Measurements from ENCODE around the gene POLR1H. TPM values are rescaled to one million over a fixed set of nuclear protein-coding genes. Genes with fewer than 3 reads are reported as not detected.

The POLR1H gene
- total and polyA plus RNA-seq, 2 donors: 19.8 to 36.7 TPM

GRCh38 chr6:30067460-30068139, 6.5 kb downstream of the POLR1H start:
- no peaks in the 10 kb centered on the region for H3K4me1 ChIP-seq (ENCODE audit: insufficient read depth)
- 11% methylated on average over 8 of the region's 8 CpGs for WGBS
- peak overlapping the region; percentile 50 for H3K4me3 ChIP-seq (ENCODE audit: low read depth, low read length)
- no peak for DNase-seq (ENCODE audit: extremely low spot score)
- H3K27ac ChIP-seq (ENCODE audit: low read depth): peak overlapping the region; percentile 68
- H3K36me3 ChIP-seq (ENCODE audit: insufficient read depth): no peaks in the 10 kb centered on the region

- Histone ChIP-seq H3K4me1 (ENCODE audit: insufficient read depth) (no peaks in the 10 kb centered on the region), H3K36me3 (ENCODE audit: insufficient read depth) (no peaks in the 10 kb centered on the region), H3K4me3 (ENCODE audit: low read depth, low read length) (no peak overlapping the region), H3K27ac (ENCODE audit: low read depth) (no peak overlapping the region)
- DNase-seq (ENCODE audit: extremely low spot score): no peak
- WGBS: 28% methylated on average over 68 of the region's 68 CpGs
Observed at GRCh38 chr6:30071081-30071818, 10.2 kb downstream of the POLR1H start.

- H3K4me1 ChIP-seq (ENCODE audit: insufficient read depth): no peaks in the 10 kb centered on the region
- 42% methylated on average over 3 of the region's 3 CpGs for WGBS
Observed at GRCh38 chr6:30071858-30072257, 10.8 kb downstream of the POLR1H start.

GRCh38 chr6:30073489-30074235, 12.6 kb downstream of the POLR1H start:
- Histone ChIP-seq H3K4me1 (ENCODE audit: insufficient read depth) (no peaks in the 10 kb centered on the region), H3K36me3 (ENCODE audit: insufficient read depth) (no peaks in the 10 kb centered on the region), H3K27ac (ENCODE audit: low read depth) (no peak overlapping the region), H3K4me3 (ENCODE audit: low read depth, low read length) (no peak overlapping the region)
- no peak for DNase-seq (ENCODE audit: extremely low spot score)
- 47% methylated on average over 7 of the region's 7 CpGs for WGBS

More at GRCh38 chr6:30071858-30072257, 10.8 kb downstream of the POLR1H start:
- no peaks in the 10 kb centered on the region for H3K36me3 ChIP-seq (ENCODE audit: insufficient read depth)
- H3K27ac ChIP-seq (ENCODE audit: low read depth): no peak overlapping the region
- no peak for DNase-seq (ENCODE audit: extremely low spot score)
- no peak overlapping the region for H3K4me3 ChIP-seq (ENCODE audit: low read depth, low read length)

GRCh38 chr6:30074331-30075093, 13.4 kb downstream of the POLR1H start:
- H3K36me3 ChIP-seq (ENCODE audit: insufficient read depth): no peaks in the 10 kb centered on the region
- peak overlapping the region; percentile 34 for H3K4me3 ChIP-seq (ENCODE audit: low read depth, low read length)
- DNase-seq (ENCODE audit: extremely low spot score): no peak
- 3% methylated on average over 37 of the region's 37 CpGs for WGBS
- H3K27ac ChIP-seq (ENCODE audit: low read depth): no peak overlapping the region
- no peaks in the 10 kb centered on the region for H3K4me1 ChIP-seq (ENCODE audit: insufficient read depth)

- no peak for DNase-seq (ENCODE audit: extremely low spot score)
- Histone ChIP-seq H3K4me1 (ENCODE audit: insufficient read depth) (no peaks in the 10 kb centered on the region), H3K27ac (ENCODE audit: low read depth) (no peak within 1 kb of the TSS), H3K4me3 (ENCODE audit: low read depth, low read length) (peak within 1 kb of the TSS; percentile 34), H3K36me3 (ENCODE audit: insufficient read depth) (no peaks in the 10 kb centered on the region)
- 1% methylated on average over 64 of the region's 64 CpGs for WGBS
Observed at GRCh38 chr6:30075094-30075789, 14.2 kb downstream of the POLR1H start, which contains the start of gene RNF39. Gene RNF39 (minus strand): TSS chr6:30075769. CDS start chr6:30075585, 184 bp downstream.

GRCh38 chr6:30075790-30076732, 15.0 kb downstream of the POLR1H start:
- Histone ChIP-seq H3K4me1 (ENCODE audit: insufficient read depth) (no peaks in the 10 kb centered on the region), H3K36me3 (ENCODE audit: insufficient read depth) (no peaks in the 10 kb centered on the region), H3K27ac (ENCODE audit: low read depth) (no peak overlapping the region), H3K4me3 (ENCODE audit: low read depth, low read length) (peak overlapping the region; percentile 34)
- no peak for DNase-seq (ENCODE audit: extremely low spot score)
- 29% methylated on average over 22 of the region's 22 CpGs for WGBS

- H3K36me3 ChIP-seq (ENCODE audit: insufficient read depth): no peaks in the 10 kb centered on the region
- 37% methylated on average over 4 of the region's 4 CpGs for WGBS
- no peaks in the 10 kb centered on the region for H3K4me1 ChIP-seq (ENCODE audit: insufficient read depth)
- DNase-seq (ENCODE audit: extremely low spot score): no peak
- no peak overlapping the region for H3K27ac ChIP-seq (ENCODE audit: low read depth)
- H3K4me3 ChIP-seq (ENCODE audit: low read depth, low read length): no peak overlapping the region
Observed at GRCh38 chr6:30077218-30077617, 16.2 kb downstream of the POLR1H start.

GRCh38 chr6:30087876-30088275, 26.8 kb downstream of the POLR1H start:
- no peak for DNase-seq (ENCODE audit: extremely low spot score)
- Histone ChIP-seq H3K27ac (ENCODE audit: low read depth) (no peak overlapping the region), H3K4me3 (ENCODE audit: low read depth, low read length) (no peak overlapping the region), H3K4me1 (ENCODE audit: insufficient read depth) (no peaks in the 10 kb centered on the region), H3K36me3 (ENCODE audit: insufficient read depth) (no peaks in the 10 kb centered on the region)
- 67% methylated on average over 5 of the region's 5 CpGs for WGBS

GRCh38 chr6:30091577-30092381, 30.7 kb downstream of the POLR1H start:
- no peak overlapping the region for H3K27ac ChIP-seq (ENCODE audit: low read depth)
- 47% methylated on average over 11 of the region's 11 CpGs for WGBS

GRCh38 chr6:30092852-30093543, 31.9 kb downstream of the POLR1H start:
- Histone ChIP-seq H3K27ac (ENCODE audit: low read depth) (no peak overlapping the region), H3K4me3 (ENCODE audit: low read depth, low read length) (no peak overlapping the region), H3K36me3 (ENCODE audit: insufficient read depth) (no peaks in the 10 kb centered on the region), H3K4me1 (ENCODE audit: insufficient read depth) (no peaks in the 10 kb centered on the region)
- no peak for DNase-seq (ENCODE audit: extremely low spot score)
- 64% methylated on average over 6 of the region's 6 CpGs for WGBS

More at GRCh38 chr6:30091577-30092381, 30.7 kb downstream of the POLR1H start:
- no peak for DNase-seq (ENCODE audit: extremely low spot score)
- Histone ChIP-seq H3K4me3 (ENCODE audit: low read depth, low read length) (no peak overlapping the region), H3K36me3 (ENCODE audit: insufficient read depth) (no peaks in the 10 kb centered on the region), H3K4me1 (ENCODE audit: insufficient read depth) (no peaks in the 10 kb centered on the region)

All from urinary bladder (tissue), 4 donors.